HTR-8/SVneo (cell line): Measurements from ENCODE around the gene GABRB1.

Source experiments
- DNase-seq: peaks from one replicate; pipeline ENCODE4 v3.0.0; 2011; ENCODE audit warnings: low spot score, mixed read lengths; ENCODE audit not compliant: insufficient read length
- FAIRE-seq: peaks from 2 replicates; lab custom pipeline; 2011; peaks lifted over from hg19 to GRCh38; lab: Jason Lieb, UNC

Gene GABRB1

DNA sequence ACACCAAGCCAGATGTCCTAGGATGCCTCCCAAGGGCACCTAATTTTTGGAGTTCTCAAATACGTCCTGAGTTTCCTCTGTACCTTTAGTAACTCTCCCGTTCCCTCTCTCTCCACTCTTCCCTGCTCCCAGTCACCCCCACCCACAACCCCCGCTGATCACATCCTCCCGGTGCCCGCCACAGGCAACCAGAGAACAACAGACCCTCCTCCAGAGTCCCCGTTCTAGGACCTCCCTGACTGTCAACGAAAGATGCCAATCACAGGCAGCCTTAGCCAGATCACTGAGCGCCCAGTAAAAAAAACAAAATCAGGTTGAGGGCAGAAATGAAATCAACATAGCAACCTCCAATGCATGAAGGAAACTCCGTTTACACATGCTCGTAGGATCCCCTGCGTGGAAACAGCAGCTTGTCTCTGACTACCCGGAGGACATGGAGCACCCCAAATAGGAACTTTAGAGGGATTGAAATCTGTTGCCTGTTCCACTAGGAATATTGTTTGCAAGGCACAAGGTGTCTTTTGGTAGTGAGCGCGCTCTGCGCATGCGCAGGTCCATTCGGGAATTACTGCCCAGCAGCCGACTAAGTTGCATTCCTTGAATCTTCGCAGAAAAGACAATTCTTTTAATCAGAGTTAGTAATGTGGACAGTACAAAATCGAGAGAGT lies at the start of gene GABRB1:
Gene GABRB1, plus strand, starts transcription at position 557 of the 668 bp plus-strand sequence.
- DNase-seq: peak; percentile 34
- FAIRE-seq: peak; percentile 23

DNA sequence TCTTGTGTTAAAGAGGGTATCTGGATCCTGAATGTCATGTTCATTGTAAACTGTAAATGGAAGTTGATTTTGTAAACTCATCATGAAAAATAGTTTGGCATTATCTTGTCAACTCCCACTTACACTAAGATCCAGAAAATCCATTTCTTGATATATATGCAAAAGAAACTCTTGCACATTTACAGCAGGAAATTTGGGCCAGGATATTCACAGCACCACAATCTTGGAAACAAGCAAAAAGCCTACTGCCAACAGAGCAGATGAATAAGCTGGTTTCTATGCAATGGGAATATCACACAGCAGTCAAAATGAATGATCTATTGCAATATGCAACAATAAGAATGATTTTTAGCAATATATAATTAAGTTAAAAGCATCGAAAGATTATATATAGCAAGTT lies 46.6 kb upstream of the GABRB1 start:
- DNase-seq (no peak), FAIRE-seq (no peak)

DNA sequence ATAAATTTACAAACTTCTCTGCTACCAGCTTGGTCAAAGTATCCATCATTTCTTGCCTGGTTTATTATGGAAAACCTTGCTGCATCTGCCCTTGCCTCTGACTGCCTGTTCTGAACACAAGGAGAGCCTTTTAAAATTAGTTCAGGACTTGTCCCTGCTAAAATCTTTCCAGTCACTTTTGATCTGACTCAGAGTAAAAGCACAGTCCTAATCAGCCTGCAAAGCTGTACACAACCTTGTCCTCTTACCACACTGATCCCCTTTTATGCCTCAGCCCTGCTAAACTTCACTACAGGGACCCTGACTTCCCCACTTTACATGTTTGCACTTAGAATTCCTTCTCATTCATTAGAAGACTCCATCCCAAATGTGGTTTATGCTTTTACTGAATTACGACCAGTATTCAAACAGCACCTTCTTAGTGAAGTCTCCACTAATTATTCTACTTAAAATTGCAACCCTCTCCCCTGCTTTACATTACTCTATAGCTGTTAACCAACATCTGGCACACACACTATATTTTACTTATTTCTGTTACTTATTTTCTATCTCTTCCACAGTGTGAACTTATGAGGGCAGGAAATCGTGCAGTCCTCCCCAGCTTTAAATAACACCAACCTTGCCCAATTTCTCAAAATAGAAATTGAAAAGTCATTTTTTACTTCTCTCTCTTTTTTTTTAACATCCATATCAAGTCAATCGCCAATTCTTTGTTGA lies 44.3 kb upstream of the GABRB1 start:
- DNase-seq: no peak
- no peak for FAIRE-seq

DNA sequence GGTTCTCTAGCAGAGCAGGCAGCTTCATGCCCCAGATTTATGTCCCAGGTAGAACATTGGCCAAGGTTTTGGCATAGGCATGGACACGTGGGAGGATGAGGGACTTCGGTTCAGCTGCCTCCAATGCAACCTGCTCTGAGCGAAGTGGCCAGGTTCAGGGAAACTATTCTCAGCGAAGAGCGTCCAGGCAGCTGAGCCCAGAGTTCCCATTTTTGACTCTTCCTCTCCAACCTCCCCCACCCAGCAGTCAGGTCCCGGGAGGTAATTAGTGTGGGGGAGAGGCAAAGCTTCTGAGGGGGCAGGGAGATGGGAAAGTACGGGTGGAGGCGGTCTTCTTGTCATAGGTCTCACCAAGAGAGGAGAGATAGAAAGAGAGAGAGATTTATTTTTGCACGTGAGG lies 39.0 kb upstream of the GABRB1 start:
- FAIRE-seq (no peak), DNase-seq (no peak)

DNA sequence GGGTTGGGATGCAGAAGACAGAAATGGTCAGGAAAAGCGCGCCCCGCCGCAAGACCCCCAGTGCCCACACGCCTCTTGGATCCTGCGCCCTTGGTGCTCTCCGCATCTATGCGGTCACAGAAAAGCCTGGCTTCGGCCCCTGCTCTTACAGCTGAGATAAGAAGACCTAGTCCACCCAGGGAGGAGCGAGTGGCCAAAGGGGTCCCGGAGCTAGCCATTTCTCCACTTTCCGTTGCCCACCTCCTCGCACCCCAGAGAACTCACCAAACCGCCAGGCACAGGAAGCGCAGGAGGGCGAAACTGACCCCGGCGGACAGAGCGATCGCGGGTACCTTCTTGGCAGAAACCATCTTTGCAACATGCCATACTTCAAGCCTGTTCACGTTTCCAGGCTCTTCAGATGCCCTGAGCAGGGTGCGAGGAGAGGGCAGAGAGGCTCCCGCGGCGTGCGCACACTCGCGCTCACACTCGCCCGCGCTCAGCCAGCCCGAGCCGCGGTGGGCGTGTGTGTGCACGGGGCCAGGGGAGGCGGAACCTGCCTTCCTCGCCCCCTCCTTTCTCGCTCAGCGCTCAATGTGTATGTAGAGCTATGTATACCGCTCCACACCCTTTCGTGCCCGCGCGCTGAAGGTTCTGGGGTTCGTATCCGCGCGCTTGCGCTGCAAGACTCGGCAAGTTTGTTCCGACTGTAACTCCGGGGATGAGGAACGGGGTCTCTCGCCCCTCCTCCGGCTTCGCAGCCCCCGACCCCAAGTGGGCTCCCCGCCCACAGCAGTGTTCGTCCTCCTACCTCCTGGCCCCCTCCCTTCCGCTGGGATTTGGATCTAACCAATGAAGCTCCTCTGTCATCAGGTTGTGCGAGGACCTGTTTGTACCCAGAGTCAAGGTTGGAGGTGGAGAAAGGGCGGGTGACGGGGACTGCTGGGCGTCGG lies 38.0 kb upstream of the GABRB1 start, which contains the start of gene GABRA4:
Gene GABRA4, minus strand, starts transcription at position 507 of the 932 bp plus-strand sequence. Its CDS starts 157 bp downstream, at position 350.
- no peak for FAIRE-seq
- DNase-seq: no peak

DNA sequence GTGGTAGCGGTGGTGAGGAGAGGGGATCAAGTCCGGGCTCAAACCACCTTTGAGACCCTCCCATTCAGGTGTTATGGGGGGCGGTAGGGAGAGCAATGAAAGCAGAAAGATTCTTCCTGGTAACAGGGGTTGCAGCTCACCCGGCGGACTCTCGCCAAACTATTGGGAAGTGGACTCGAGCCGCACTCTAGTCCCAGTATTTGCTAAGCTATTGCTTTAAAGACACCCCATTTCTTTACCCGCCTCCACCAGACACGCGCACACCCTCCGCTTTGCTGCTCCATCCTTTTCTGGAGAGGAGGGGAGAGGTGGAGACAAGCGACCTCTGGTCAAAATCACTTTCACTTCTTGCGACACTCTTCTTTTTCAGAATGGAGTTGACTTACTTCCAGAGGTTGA lies 37.4 kb upstream of the GABRB1 start:
- DNase-seq (no peak), FAIRE-seq (no peak)

DNA sequence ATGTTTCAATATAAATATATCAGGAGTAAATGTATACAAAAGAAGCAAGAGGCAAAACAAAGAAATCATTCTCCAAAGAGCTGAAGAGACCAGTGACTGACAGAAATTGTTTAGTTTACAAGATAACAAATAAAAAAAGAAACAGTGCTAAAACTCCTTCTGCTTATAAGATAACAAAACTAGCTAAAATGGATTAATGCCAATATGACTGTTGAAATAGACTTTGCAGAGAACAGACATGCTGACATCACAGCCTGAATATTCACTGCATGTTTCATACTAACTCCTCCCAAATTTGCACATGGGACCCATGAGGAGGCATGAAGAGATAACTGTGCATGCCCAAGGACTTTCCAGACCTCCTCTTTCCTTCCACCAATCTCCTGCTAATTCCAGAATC lies 31.8 kb upstream of the GABRB1 start:
- DNase-seq: no peak
- FAIRE-seq: no peak

DNA sequence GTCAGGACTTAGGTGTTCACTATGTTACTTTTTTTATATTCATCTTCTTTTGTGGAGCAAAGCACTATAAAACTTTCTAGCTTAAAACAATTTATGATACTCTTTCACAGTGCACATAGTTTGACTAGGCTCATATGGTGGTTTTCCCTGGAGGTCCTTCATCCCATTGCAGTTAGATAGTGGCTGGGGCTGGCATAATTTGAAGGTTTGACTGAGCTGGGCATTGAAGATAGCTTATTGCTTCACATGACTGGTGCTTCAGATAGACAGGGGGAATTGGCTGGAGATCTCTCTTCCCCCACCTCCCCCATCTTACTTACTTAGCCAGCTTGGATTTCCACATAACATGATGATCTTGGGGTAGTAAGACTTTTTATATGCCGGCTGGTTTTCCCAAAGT lies 31.0 kb upstream of the GABRB1 start:
- no peak for DNase-seq
- no peak for FAIRE-seq

DNA sequence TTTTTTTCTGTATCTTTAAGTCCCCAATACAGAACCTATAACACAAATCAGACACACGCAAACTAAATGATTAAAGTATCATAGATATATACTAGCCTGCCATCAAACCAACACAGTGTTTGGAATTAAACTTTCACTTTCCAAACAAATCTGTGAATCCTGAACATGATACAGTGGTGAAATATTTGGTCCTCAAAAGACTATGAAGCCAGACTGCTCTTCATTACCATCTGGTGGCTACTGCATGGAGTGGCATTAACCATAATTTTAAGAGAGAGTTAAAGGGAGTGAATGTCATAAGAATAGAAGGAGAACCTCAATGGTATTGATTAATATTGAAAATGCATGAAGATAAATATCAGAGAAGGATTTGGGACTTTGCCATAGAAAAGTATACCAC lies 28.8 kb upstream of the GABRB1 start:
- no peak for FAIRE-seq
- DNase-seq: peak; percentile 27

DNA sequence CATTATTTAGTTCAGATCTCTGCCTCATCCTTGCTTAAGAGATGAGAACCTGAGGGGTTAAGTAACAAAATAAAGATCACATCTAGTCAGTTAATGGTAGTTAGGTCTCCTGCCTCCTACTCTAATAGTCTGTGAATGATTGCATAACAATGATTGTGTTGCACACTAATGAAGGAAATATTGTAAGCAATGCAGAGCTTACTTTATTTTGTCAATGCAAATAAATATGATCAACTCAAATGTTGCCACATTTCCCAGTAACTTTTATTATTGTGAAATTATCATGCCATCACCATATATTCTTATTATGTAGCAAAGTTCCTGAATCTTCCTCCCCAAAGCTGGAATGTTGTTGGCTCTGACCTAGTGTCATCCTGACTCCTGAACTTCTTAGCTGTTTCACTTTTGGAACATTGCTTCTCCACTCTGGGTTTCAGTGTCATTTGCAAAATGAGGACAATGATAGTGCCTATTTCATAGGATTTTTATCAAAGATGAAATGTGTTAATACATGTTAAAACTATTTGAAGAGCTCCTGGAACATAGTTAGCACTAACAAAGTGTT lies 20.9 kb upstream of the GABRB1 start:
- DNase-seq: no peak
- no peak for FAIRE-seq

DNA sequence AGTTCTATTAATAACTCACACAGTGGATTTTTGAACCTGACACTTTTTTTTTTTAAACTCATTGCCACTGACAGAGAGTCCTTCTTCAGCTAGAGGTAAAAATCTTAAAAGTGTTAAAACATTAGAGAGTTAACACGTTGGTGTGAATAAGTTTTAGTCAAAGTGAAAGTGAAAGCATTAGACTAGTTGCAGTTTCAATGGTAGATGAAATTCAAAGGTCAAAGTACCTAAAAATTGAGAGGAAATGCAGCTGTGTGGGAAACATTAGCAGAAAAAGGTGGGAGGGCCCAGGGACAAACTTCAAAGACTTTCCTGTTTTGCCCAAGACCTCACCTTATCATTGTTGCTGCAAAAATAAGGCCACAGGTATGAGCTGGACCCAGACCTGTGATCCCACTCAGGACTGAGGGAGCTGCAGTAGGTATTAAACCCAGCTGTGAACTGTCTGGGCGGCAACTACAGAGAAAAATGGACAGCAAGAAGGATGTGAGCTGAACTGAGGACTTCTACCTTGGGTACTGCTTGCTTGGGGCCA lies 20.4 kb upstream of the GABRB1 start:
- FAIRE-seq (no peak), DNase-seq (no peak)

DNA sequence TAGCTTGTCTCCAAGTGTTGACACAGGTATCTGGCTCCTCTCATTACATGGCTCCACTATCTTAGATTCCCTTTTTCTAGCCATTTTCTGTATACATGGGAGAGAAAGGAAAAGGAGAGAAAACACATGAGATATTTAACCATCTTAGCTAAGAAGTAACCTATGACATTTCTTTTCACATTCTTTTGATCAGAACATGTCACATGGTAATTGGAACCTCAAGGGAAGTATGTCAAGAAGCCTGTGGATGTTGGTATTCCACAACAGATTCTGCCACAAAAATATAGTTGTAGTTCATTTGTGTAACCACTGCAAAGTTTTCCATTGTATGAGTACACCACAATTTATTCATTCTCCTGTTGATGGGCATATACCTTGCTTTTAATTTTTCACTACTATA lies 18.7 kb upstream of the GABRB1 start:
- FAIRE-seq (no peak), DNase-seq (no peak)

DNA sequence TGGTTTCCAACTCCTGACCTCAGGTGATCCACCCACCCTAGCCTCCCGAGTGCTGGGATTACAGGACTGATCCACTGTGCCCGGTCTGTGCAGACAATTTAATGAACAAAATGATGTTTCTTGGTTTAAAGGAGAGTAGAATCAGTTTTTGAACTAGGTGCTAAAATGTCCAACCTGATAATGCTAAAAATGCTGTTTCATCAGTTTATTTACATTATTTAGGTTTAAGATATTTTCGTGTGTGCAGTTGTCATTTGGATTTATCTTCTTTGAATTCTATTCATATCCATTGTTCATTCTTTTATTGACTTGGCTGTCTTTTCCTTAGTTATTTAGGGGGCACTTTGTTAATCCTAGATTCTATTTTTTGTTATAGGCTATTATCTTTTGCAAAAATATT lies 18.0 kb upstream of the GABRB1 start:
- FAIRE-seq: no peak

DNA sequence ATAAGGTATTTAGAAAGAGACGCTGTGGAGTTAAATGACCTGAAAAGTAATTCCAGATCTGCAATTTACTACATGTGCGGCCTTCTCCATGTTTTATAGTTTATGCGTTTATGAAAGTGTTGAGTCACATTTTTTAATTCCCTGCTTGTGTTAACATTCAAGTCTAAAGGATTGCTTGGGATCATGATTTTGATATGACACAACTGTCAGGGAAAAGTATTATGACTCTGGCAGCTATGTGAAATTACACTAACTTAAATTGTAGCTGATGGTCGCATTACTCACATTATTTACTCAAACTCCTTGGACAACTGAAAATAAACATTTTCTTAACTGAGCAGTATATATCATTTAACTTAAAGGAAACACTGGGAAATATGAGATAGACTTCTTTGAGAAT lies 14.3 kb upstream of the GABRB1 start:
- FAIRE-seq (no peak), DNase-seq (no peak)

More for the DNA sequence above, 18.0 kb upstream of the GABRB1 start:
- no peak for DNase-seq

DNA sequence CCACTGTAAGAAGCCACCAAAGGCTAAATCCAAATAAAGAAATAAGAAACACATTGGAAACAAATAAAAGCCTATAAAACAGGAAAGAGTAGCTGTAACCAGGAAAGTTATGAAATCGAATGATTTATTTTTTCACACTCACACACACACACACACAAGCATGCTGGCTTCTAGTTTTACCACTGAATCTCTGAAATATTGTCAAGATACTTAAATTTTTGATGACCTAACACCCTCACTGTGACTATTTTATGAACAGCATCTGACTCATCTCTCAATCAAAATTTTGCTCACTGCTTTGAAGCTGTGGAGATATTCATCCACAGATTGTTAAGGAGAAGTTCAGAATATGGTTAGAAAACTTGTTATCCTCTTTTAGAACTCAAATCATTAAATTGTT lies 13.9 kb upstream of the GABRB1 start:
- FAIRE-seq: no peak
- DNase-seq: no peak

DNA sequence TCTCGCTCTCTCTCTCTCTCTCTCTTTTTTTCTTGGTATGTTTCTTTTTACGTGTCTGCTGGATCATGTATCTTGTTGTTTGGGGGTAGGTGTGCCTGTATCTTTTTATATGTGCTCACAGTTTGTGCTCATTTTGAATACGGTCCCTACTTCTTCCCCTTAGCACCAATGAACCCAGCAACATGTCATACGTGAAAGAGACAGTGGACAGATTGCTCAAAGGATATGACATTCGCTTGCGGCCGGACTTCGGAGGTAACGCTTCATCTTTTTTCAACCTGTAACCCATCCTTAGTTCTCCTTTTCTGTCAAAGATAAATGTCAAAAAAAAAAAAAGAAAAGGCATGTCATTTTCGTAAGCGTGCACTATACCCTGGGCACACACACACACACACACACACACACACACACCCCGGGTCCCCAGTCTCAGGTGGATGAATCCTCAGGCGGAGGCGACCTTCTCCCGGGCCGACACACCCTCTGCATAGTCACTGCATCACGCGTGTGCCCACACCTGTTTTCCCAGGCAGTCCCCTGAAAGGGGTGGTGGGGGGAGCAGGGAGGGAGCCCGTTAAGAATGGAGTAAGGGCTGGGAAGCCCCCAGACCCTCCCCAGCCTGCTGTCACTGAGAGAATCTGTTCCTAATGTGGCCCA lies 511 bp downstream of the GABRB1 start:
- no peak for DNase-seq
- no peak for FAIRE-seq

DNA sequence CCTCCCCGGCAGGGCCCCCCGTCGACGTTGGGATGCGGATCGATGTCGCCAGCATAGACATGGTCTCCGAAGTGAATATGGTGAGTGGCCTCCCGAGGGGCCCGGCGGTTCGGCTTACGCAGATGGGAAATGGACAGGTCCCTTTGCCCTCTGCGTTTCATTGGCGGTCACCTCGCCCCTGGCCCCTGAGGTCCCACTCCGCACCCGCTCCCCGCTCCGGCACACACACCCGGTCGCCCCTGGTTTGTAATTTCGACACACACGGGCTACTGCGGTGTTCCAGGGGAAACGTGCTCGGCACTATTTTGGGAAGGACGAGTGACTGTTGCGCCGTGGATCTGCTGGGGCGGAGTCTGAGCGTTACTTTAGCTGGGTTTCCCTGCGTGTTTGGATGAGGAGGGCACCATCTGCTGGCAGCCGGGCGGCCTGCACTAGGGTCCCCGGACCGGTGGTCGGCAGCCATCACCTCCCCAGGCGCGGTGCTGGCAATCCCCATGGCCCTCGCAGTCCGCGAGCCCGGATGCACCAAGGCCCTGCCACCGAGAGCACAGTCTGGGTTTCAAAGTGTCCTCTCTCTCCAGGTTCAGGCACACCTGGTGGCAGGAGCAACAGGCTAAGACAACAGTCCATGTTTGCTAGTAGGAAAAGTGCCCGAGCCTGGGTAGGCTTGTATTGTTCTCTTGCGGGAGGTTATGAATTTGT lies 1.2 kb downstream of the GABRB1 start:
- FAIRE-seq: peak; percentile 66
- peak; percentile 61 for DNase-seq

DNA sequence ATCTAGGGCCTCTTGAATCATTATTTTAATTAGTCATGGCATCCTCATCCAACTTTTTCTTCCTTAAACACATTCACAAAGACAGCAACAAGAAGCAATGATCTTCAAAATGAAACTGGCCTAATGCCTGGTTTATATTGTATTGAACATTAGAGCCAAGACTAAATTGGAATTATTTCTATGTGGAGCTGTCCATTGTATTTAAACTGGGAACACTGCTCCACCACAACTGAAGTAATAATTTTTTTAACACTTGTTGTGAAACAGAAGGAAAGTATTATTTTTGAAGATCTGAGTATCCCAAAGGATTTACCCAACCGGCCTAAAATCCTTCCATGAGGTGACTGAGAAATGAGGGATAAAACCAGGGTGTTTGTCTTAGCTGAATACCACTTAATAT lies 6.9 kb downstream of the GABRB1 start:
- FAIRE-seq (no peak), DNase-seq (no peak)

DNA sequence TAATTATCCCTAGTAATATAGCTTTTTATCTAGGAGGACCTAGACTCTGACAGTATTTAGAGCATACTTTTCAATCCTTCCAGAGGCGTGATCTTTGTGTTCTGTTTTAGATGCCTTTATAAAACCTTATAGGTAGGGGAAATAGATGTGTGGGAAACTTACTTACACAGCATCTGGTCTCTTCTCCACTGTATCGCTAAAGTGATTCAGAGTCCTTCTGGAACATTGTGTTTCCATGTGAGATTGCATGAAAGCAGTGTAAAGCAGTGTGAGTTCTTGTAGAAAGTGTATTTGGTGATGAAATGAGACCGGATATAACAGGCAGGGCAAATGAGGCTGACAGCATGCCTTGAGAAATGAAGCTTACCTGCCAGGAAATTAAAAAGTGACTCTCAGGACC lies 9.5 kb downstream of the GABRB1 start:
- DNase-seq (no peak), FAIRE-seq (no peak)
